ENCODE results near the gene CHSY3.

CHSY3 gene

DNA sequence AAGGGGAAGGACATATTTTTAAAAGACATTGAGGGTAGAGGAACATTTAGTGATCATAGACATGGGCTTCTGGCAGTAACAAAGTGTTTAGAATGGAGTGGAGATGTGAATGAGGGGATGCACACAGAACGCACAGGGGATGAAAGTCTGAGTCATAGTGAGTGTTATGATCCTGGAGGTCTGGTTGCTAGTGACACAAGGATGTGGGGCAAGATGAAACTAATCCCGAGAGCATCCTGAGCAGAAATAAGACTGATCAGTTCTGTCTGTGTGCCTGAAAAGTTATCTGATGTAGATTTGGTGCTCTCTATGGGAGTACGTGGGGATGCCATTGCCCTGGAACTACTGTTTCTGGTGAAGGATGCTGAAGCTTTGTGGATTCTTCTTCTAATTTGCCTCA, 141.1 kb downstream of the CHSY3 start:
- TF ChIP-seq, protein P1, sequence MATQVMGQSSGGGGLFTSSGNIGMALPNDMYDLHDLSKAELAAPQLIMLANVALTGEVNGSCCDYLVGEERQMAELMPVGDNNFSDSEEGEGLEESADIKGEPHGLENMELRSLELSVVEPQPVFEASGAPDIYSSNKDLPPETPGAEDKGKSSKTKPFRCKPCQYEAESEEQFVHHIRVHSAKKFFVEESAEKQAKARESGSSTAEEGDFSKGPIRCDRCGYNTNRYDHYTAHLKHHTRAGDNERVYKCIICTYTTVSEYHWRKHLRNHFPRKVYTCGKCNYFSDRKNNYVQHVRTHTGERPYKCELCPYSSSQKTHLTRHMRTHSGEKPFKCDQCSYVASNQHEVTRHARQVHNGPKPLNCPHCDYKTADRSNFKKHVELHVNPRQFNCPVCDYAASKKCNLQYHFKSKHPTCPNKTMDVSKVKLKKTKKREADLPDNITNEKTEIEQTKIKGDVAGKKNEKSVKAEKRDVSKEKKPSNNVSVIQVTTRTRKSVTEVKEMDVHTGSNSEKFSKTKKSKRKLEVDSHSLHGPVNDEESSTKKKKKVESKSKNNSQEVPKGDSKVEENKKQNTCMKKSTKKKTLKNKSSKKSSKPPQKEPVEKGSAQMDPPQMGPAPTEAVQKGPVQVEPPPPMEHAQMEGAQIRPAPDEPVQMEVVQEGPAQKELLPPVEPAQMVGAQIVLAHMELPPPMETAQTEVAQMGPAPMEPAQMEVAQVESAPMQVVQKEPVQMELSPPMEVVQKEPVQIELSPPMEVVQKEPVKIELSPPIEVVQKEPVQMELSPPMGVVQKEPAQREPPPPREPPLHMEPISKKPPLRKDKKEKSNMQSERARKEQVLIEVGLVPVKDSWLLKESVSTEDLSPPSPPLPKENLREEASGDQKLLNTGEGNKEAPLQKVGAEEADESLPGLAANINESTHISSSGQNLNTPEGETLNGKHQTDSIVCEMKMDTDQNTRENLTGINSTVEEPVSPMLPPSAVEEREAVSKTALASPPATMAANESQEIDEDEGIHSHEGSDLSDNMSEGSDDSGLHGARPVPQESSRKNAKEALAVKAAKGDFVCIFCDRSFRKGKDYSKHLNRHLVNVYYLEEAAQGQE (IDR thresholded peaks at IDR 0.05; ENCODE audit: low read depth) = no peak
- TF ChIP-seq EGR1 (IDR thresholded peaks at IDR 0.05) = no peak
- no peak for TF ChIP-seq ZBTB7A (IDR thresholded peaks at IDR 0.05; ENCODE audit: low read depth)
- TF ChIP-seq, protein P2, sequence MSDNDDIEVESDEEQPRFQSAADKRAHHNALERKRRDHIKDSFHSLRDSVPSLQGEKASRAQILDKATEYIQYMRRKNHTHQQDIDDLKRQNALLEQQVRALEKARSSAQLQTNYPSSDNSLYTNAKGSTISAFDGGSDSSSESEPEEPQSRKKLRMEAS (IDR thresholded peaks at IDR 0.05) = no peak
- TF ChIP-seq, protein P3, sequence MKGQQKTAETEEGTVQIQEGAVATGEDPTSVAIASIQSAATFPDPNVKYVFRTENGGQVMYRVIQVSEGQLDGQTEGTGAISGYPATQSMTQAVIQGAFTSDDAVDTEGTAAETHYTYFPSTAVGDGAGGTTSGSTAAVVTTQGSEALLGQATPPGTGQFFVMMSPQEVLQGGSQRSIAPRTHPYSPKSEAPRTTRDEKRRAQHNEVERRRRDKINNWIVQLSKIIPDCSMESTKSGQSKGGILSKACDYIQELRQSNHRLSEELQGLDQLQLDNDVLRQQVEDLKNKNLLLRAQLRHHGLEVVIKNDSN (IDR thresholded peaks at IDR 0.05) = no peak
- TF ChIP-seq RAD21 (IDR thresholded peaks at IDR 0.05; ENCODE audit: low read depth) = no peak
- no peak for TF ChIP-seq FOXM1 (IDR thresholded peaks at IDR 0.05; ENCODE audit: borderline replicate concordance, low read depth)
- TF ChIP-seq CREB1 (IDR thresholded peaks at IDR 0.05; ENCODE audit: low read depth) = no peak
- no peak for TF ChIP-seq YY1 (IDR thresholded peaks at IDR 0.05; ENCODE audit: low read depth)
- TF ChIP-seq NFIC (IDR thresholded peaks at IDR 0.05) = no peak
- no peak for TF ChIP-seq TCF12 (IDR thresholded peaks at IDR 0.05; ENCODE audit: low read depth)
- TF ChIP-seq CEBPB (IDR thresholded peaks at IDR 0.05) = no peak
- no peak for TF ChIP-seq EP300 (IDR thresholded peaks at IDR 0.05; ENCODE audit: borderline replicate concordance)
- TF ChIP-seq TEAD4 (IDR thresholded peaks at IDR 0.05) = no peak
- TF ChIP-seq TAF1 (IDR thresholded peaks at IDR 0.05; ENCODE audit: low read depth) = no peak

DNA sequence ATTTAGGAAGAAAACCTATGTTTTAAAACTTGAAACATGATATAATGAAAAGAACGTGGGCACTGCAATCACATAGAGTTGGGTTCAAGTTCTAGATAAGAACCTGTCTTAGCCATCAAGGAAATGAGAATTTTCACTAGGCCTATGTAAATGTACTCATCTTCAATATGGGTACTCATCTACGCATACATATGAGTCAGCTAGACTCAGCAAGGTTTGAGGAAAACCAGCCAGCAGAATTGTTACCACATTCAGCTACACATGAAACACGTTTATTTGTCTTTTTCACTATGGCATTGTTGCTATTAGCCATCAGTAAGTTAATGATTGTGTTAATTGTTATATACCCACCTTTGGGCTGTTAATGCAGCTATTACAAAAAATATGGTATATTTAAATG, 146.3 kb downstream of the CHSY3 start:
- TF ChIP-seq, protein P1 (IDR thresholded peaks at IDR 0.05; ENCODE audit: low read depth) = no peak
- no peak for TF ChIP-seq NFIC (IDR thresholded peaks at IDR 0.05)
- TF ChIP-seq EP300 (IDR thresholded peaks at IDR 0.05; ENCODE audit: borderline replicate concordance) = no peak

DNA sequence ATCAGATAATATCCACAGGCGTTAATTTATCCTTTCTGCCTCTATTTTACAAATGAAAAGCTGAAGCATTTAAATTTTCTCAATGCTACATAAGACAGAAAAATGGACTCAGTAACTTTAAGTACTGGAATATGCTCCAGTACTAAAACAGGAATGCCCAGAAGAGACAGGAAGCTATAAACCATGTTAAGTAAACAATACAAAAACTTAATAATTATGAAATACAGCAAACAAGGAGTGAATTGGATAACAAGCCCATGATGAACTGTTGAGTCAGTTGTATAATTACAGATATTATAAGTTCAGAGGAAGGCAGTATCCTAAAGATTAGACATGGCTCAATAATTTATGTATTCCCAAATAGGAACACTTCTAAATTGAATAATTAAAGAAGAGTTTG, 148.5 kb downstream of the CHSY3 start:
- no peak for TF ChIP-seq TEAD4 (IDR thresholded peaks at IDR 0.05)
- TF ChIP-seq RAD21 (IDR thresholded peaks at IDR 0.05; ENCODE audit: low read depth) = no peak
- TF ChIP-seq, protein P2 (IDR thresholded peaks at IDR 0.05) = no peak
- no peak for TF ChIP-seq NFIC (IDR thresholded peaks at IDR 0.05)
- TF ChIP-seq, protein P1 (IDR thresholded peaks at IDR 0.05; ENCODE audit: low read depth) = no peak
- no peak for TF ChIP-seq ZBTB7A (IDR thresholded peaks at IDR 0.05; ENCODE audit: low read depth)
- no peak for TF ChIP-seq EP300 (IDR thresholded peaks at IDR 0.05; ENCODE audit: borderline replicate concordance)
- TF ChIP-seq FOXM1 (IDR thresholded peaks at IDR 0.05; ENCODE audit: borderline replicate concordance, low read depth) = no peak
- TF ChIP-seq TCF12 (IDR thresholded peaks at IDR 0.05; ENCODE audit: low read depth) = no peak
- no peak for TF ChIP-seq EGR1 (IDR thresholded peaks at IDR 0.05)
- no peak for TF ChIP-seq TAF1 (IDR thresholded peaks at IDR 0.05; ENCODE audit: low read depth)
- no peak for TF ChIP-seq CREB1 (IDR thresholded peaks at IDR 0.05; ENCODE audit: low read depth)
- TF ChIP-seq, protein P3 (IDR thresholded peaks at IDR 0.05) = no peak
- TF ChIP-seq CEBPB (IDR thresholded peaks at IDR 0.05) = no peak
- no peak for TF ChIP-seq YY1 (IDR thresholded peaks at IDR 0.05; ENCODE audit: low read depth)

DNA sequence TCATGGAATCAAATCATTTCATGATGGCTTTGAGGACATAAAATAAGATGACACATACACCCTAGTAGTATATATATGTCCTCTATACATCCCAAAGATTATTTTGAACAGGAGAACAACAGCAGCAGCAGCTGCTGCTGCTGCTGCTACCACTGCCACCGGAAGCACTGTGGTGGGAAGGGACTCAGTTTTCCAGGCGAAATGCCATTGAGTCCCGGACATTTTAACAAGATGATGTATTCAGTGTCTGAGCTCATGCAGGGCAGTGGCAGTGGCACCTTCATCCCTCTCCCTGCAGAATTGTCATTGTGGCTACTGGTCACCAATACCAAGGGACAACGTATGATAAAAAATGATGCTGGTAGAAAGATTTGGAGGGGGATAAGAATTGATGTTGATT, 151.3 kb downstream of the CHSY3 start:
- TF ChIP-seq EP300 (IDR thresholded peaks at IDR 0.05; ENCODE audit: borderline replicate concordance) (no peak), FOXM1 (IDR thresholded peaks at IDR 0.05; ENCODE audit: borderline replicate concordance, low read depth) (no peak), ZBTB7A (IDR thresholded peaks at IDR 0.05; ENCODE audit: low read depth) (no peak), NFIC (IDR thresholded peaks at IDR 0.05) (no peak), TEAD4 (IDR thresholded peaks at IDR 0.05) (no peak), EGR1 (IDR thresholded peaks at IDR 0.05) (no peak), TAF1 (IDR thresholded peaks at IDR 0.05; ENCODE audit: low read depth) (no peak), CEBPB (IDR thresholded peaks at IDR 0.05) (no peak), RAD21 (IDR thresholded peaks at IDR 0.05; ENCODE audit: low read depth) (no peak), TCF12 (IDR thresholded peaks at IDR 0.05; ENCODE audit: low read depth) (no peak), CREB1 (IDR thresholded peaks at IDR 0.05; ENCODE audit: low read depth) (no peak), YY1 (IDR thresholded peaks at IDR 0.05; ENCODE audit: low read depth) (no peak)
- TF ChIP-seq, protein P3 (IDR thresholded peaks at IDR 0.05) = no peak
- TF ChIP-seq, protein P2 (IDR thresholded peaks at IDR 0.05) = no peak
- TF ChIP-seq, protein P1 (IDR thresholded peaks at IDR 0.05; ENCODE audit: low read depth) = no peak

All from Ishikawa (cell line).